ENCODE measurements around the gene TP53RK. TPM values are rescaled to one million over a fixed set of nuclear protein-coding genes. Genes with fewer than 3 reads are reported as not detected.

The TP53RK gene
- total RNA-seq, 1 donor from 2014 or later, result 6.0 TPM

GRCh38 chr20:46701057-46701456 is 11.8 kb upstream of the TP53RK start:
- DNase-seq, result no peak
- no peaks in the 10 kb centered on the region for H3K36me3 ChIP-seq
- peaks cover 6% of the 10 kb centered on the region for H3K9me3 ChIP-seq (replicated peaks)
- peaks cover 32% of the 10 kb centered on the region for H3K27me3 ChIP-seq (ENCODE audit: low read depth)
- H3K4me3 ChIP-seq, result no peak overlapping the region
- H3K4me1 ChIP-seq, result no peaks in the 10 kb centered on the region
- intact Hi-C loops (cut with micrococcal nuclease), result no loop called here
- TF ChIP-seq CTCF (IDR thresholded peaks at IDR 0.05; ENCODE audit: borderline replicate concordance), result no peak
- H3K27ac ChIP-seq (replicated peaks), result no peak overlapping the region

GRCh38 chr20:46700481-46700880 is 11.2 kb upstream of the TP53RK start:
- Histone ChIP-seq H3K9me3 (replicated peaks) (peaks cover 4% of the 10 kb centered on the region), H3K27ac (replicated peaks) (no peak overlapping the region), H3K36me3 (no peaks in the 10 kb centered on the region), H3K4me3 (no peak overlapping the region), H3K4me1 (no peaks in the 10 kb centered on the region), H3K27me3 (ENCODE audit: low read depth) (peaks cover 32% of the 10 kb centered on the region)
- TF ChIP-seq CTCF (IDR thresholded peaks at IDR 0.05; ENCODE audit: borderline replicate concordance), result no peak
- intact Hi-C loops (cut with micrococcal nuclease), result no loop called here
- no peak for DNase-seq

- H3K27me3 ChIP-seq (ENCODE audit: low read depth), result peaks cover 32% of the 10 kb centered on the region
- TF ChIP-seq CTCF (IDR thresholded peaks at IDR 0.05; ENCODE audit: borderline replicate concordance), result peak; percentile 47
- H3K4me1 ChIP-seq, result no peaks in the 10 kb centered on the region
- no peaks in the 10 kb centered on the region for H3K36me3 ChIP-seq
- H3K9me3 ChIP-seq (replicated peaks), result peaks cover 4% of the 10 kb centered on the region
- no peak overlapping the region for H3K27ac ChIP-seq (replicated peaks)
- H3K4me3 ChIP-seq, result no peak overlapping the region
- intact Hi-C loops (cut with micrococcal nuclease), result no loop called here
- DNase-seq, result no peak
These were observed 10.6 kb upstream of the TP53RK start for GRCh38 chr20:46699651-46700359.

- no peak for TF ChIP-seq CTCF (IDR thresholded peaks at IDR 0.05; ENCODE audit: borderline replicate concordance)
- Histone ChIP-seq H3K4me1 (no peaks in the 10 kb centered on the region), H3K27me3 (ENCODE audit: low read depth) (peaks cover 32% of the 10 kb centered on the region), H3K4me3 (no peak overlapping the region), H3K27ac (replicated peaks) (no peak overlapping the region), H3K36me3 (no peaks in the 10 kb centered on the region), H3K9me3 (replicated peaks) (peaks cover 4% of the 10 kb centered on the region)
- intact Hi-C loops (cut with micrococcal nuclease), result no loop called here
- no peak for DNase-seq
These were observed 9.5 kb upstream of the TP53RK start for GRCh38 chr20:46698788-46699187.

GRCh38 chr20:46696791-46697279 is 7.6 kb upstream of the TP53RK start:
- no peaks in the 10 kb centered on the region for H3K4me1 ChIP-seq
- H3K4me3 ChIP-seq, result no peak overlapping the region
- H3K27ac ChIP-seq (replicated peaks), result no peak overlapping the region
- peaks cover 4% of the 10 kb centered on the region for H3K9me3 ChIP-seq (replicated peaks)
- no peak for DNase-seq
- H3K27me3 ChIP-seq (ENCODE audit: low read depth), result peaks cover 17% of the 10 kb centered on the region
- H3K36me3 ChIP-seq, result no peaks in the 10 kb centered on the region
- intact Hi-C loops (cut with micrococcal nuclease), result no loop called here
- TF ChIP-seq CTCF (IDR thresholded peaks at IDR 0.05; ENCODE audit: borderline replicate concordance), result no peak

All from left ventricle myocardium inferior (tissue), 1 donor.